ENCODE measurements around the gene APOBEC3B.
A peak's percentile ranks its signal among the peaks of the same experiment; 100 is the strongest.

Gene APOBEC3B

DNA sequence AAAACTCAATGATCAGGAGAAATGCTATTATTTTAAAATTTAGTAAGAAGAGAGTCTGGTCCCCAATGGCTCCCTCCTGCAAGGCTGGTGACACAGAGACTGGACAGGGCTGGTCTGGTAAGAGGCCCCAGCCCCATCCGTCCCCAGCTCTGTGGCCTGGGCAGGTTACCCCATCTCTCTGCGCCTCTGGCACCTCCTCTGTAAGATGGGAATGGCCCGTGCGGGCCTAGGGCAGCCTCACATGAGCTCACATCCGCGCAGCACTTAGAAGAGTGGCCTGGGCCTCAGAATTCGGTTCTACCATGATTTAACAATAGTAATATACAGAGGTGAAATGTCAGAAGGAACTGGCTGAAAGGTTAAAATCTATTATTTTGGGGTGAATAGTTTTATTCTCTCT lies 59.8 kb downstream of the APOBEC3B start:
- H2BK120ac ChIP-seq (ENCODE audit: low read depth, low read length), result no peak overlapping the region
- no peak overlapping the region for H2AFZ ChIP-seq (ENCODE audit: low read depth, low read length)
- H3K18ac ChIP-seq (ENCODE audit: low read depth in 1 of 2, low read length in 2 of 2), result no peak overlapping the region
- H3K79me1 ChIP-seq (replicated peaks; ENCODE audit: low read length, poor library complexity, severe bottlenecking), result peaks cover 9% of the 10 kb centered on the region
- no peak for DNase-seq
- H4K91ac ChIP-seq (ENCODE audit: low read length), result no peak overlapping the region
- peak overlapping the region in 1 of 2 experiments; percentile 91 for H3K14ac ChIP-seq (ENCODE audit: low read length in 2 of 2)
- H3K27ac ChIP-seq (ENCODE audit: low read length, poor library complexity, severe bottlenecking), result no peak overlapping the region
- no peaks in the 10 kb centered on the region for H3K9me3 ChIP-seq (ENCODE audit: control insufficient read depth, low read length)
- no peak overlapping the region for H2BK5ac ChIP-seq (ENCODE audit: low read depth, low read length, poor library complexity, severe bottlenecking)
- no peaks in the 10 kb centered on the region for H3K27me3 ChIP-seq (ENCODE audit: control insufficient read depth in 1 of 2, insufficient read depth in 1 of 2, low read length in 2 of 2)
- no peak overlapping the region for H4K8ac ChIP-seq (ENCODE audit: low read length)
- H3K4me3 ChIP-seq (ENCODE audit: insufficient read depth in 1 of 2, low read depth in 1 of 2, low read length in 2 of 2), result peak overlapping the region in 1 of 2 experiments; percentile 86
- peak overlapping the region; percentile 37 for H3K4me2 ChIP-seq (ENCODE audit: low read length, poor library complexity, severe bottlenecking)
- H2BK12ac ChIP-seq (ENCODE audit: low read length in 2 of 2), result no peak overlapping the region
- H2AK5ac ChIP-seq (ENCODE audit: low read length, severe bottlenecking), result peak overlapping the region; percentile 90
- H3K4me1 ChIP-seq (ENCODE audit: control insufficient read depth, insufficient read depth, low read depth, low read length), result peaks cover 13% of the 10 kb centered on the region
- no peak overlapping the region for H2BK15ac ChIP-seq (ENCODE audit: low read depth, poor library complexity, severe bottlenecking)
- H3K36me3 ChIP-seq (ENCODE audit: control insufficient read depth in 1 of 2, insufficient read depth in 2 of 2, low read depth in 1 of 2, low read length in 2 of 2), result peaks cover 4 to 20% of the 10 kb centered on the region in 2 experiments
- H3K4ac ChIP-seq (ENCODE audit: low read depth in 1 of 2, low read length in 2 of 2), result no peak overlapping the region
- H3K23ac ChIP-seq (ENCODE audit: low read length in 2 of 2), result no peak overlapping the region
- WGBS, result 96% methylated on average over 7 of the region's 7 CpGs
- H3K9ac ChIP-seq (ENCODE audit: low read length), result no peak overlapping the region
